ENCODE data around the gene ARHGAP1. TPM values are rescaled to one million over a fixed set of nuclear protein-coding genes. Genes with fewer than 3 reads are reported as not detected.

Gene ARHGAP1
- total and polyA plus RNA-seq, 2 of the 13 experiments (the other 11 are each of a cell fraction or from before 2014, with no cell fraction given): 18.6 to 30.3 TPM

GRCh38 chr11:46697723-46698122 is 2.7 kb downstream of the ARHGAP1 start:
- Histone ChIP-seq H3K27me3 (ENCODE audit: control insufficient read depth in 1 of 2, insufficient read depth in 2 of 2, low read length in 2 of 2) (no peaks in the 10 kb centered on the region; a peak in 1 of 5 replicates), H2AFZ (ENCODE audit: low read length) (no peak overlapping the region), H3K36me3 (replicated peaks in 1 of 2; ENCODE audit: control insufficient read depth in 1 of 2, insufficient read depth in 2 of 2, low read length in 2 of 2) (peaks cover 7 to 18% of the 10 kb centered on the region in 2 experiments), H4K20me1 (ENCODE audit: insufficient read depth, low read length) (no peaks in the 10 kb centered on the region), H3K4me3 (replicated peaks in 1 of 3; ENCODE audit: insufficient read depth in 1 of 3, low read depth in 2 of 3, low read length in 3 of 3) (no peak overlapping the region), H3K9me3 (ENCODE audit: low read length) (no peaks in the 10 kb centered on the region), H3K79me2 (ENCODE audit: insufficient read depth, low read length) (peaks cover 36% of the 10 kb centered on the region), H3K27ac (ENCODE audit: extremely low read length, insufficient read depth, low read length) (peak overlapping the region; percentile 7), H3K4me2 (ENCODE audit: low read depth, low read length) (no peak overlapping the region; the same call in 1 of the 2 replicates), H3K9ac (ENCODE audit: insufficient read depth, low read depth, low read length) (no peak overlapping the region), H3K4me1 (ENCODE audit: insufficient read depth, low read length) (peaks cover 70% of the 10 kb centered on the region)
- TF ChIP-seq TEF (CRISPR knock-in tag; IDR thresholded peaks at IDR 0.05) (no peak), KDM1A (CRISPR knock-in tag; IDR thresholded peaks at IDR 0.05) (no peak), ADNP (CRISPR knock-in tag; IDR thresholded peaks at IDR 0.05) (no peak), ZNF33B (CRISPR knock-in tag; IDR thresholded peaks at IDR 0.05) (no peak), ZNF670 (CRISPR knock-in tag; IDR thresholded peaks at IDR 0.05; ENCODE audit: borderline replicate concordance) (no peak)
- intact Hi-C loops (cut with micrococcal nuclease; ENCODE audit: unreplicated experiment) (no loop called here), in situ Hi-C loops (cut with HindIII; ENCODE audit: extremely low pct_ligation_motif_present, low pct_unique_long_range_greater_than_20kb) (no loop called here)
- no TSS peak for BruUV-seq (replicated peaks)
- no peak for FAIRE-seq
- ChIA-PET POLR2A (interaction anchor here (1.4 to 11.5 kb wide), 2 partner anchors 21 to 23 kb away, joined by 3 to 272 read pairs; partner anchors contain the start of gene F2), CTCF (ENCODE audit: low intra/inter-chr PET ratio, low total read pairs) (no interaction called here)
- ATAC-seq: no peak
- DNase-seq (ENCODE audit: low spot score): no peak
- 65% methylated on average over 2 of the region's 2 CpGs for WGBS (ENCODE audit: low lambda C conversion rate)

- BruUV-seq (replicated peaks): no TSS peak
- ChIA-PET CTCF (ENCODE audit: low intra/inter-chr PET ratio, low total read pairs) (no interaction called here), POLR2A (interaction anchor here (1.4 to 11.5 kb wide), 3 partner anchors 21 to 46 kb away, joined by 3 to 272 read pairs (median 9); partner anchors contain the start of gene F2)
- Histone ChIP-seq H4K20me1 (ENCODE audit: insufficient read depth, low read length) (no peaks in the 10 kb centered on the region), H3K4me3 (replicated peaks in 1 of 3; ENCODE audit: insufficient read depth in 1 of 3, low read depth in 2 of 3, low read length in 3 of 3) (no peak overlapping the region), H3K4me1 (ENCODE audit: insufficient read depth, low read length) (peaks cover 69% of the 10 kb centered on the region), H3K9ac (ENCODE audit: insufficient read depth, low read depth, low read length) (no peak overlapping the region), H3K4me2 (ENCODE audit: low read depth, low read length) (no peak overlapping the region), H3K27me3 (ENCODE audit: control insufficient read depth in 1 of 2, insufficient read depth in 2 of 2, low read length in 2 of 2) (no peaks in the 10 kb centered on the region; a peak in 1 of 5 replicates), H3K27ac (ENCODE audit: extremely low read length, insufficient read depth, low read length) (peak overlapping the region; percentile 21), H3K79me2 (ENCODE audit: insufficient read depth, low read length) (peaks cover 32% of the 10 kb centered on the region), H3K9me3 (ENCODE audit: low read length) (no peaks in the 10 kb centered on the region), H2AFZ (ENCODE audit: low read length) (no peak overlapping the region), H3K36me3 (replicated peaks in 1 of 2; ENCODE audit: control insufficient read depth in 1 of 2, insufficient read depth in 2 of 2, low read length in 2 of 2) (peaks cover 4 to 14% of the 10 kb centered on the region in 2 experiments)
- in situ Hi-C loops (cut with HindIII; ENCODE audit: extremely low pct_ligation_motif_present, low pct_unique_long_range_greater_than_20kb): no loop called here
- DNase-seq (ENCODE audit: low spot score) (no peak), ATAC-seq (no peak), FAIRE-seq (no peak)
- intact Hi-C loops (cut with micrococcal nuclease; ENCODE audit: unreplicated experiment): no loop called here
- WGBS (ENCODE audit: low lambda C conversion rate): 94% methylated on average over 3 of the region's 3 CpGs
- TF ChIP-seq HOMEZ (CRISPR knock-in tag; IDR thresholded peaks at IDR 0.05; ENCODE audit: low read depth): no peak
- no peak for TF ChIP-seq CBFB (CRISPR knock-in tag; IDR thresholded peaks at IDR 0.05)
- TF ChIP-seq RFX1 (IDR thresholded peaks at IDR 0.05): peak; percentile 11; the same call in 1 of the 2 replicates
- no peak for TF ChIP-seq ZNF512B (CRISPR knock-in tag; IDR thresholded peaks at IDR 0.05; ENCODE audit: borderline replicate concordance)
- TF ChIP-seq RBFOX2 (IDR thresholded peaks at IDR 0.05; ENCODE audit: low read depth, low read length): no peak
Observed at GRCh38 chr11:46697303-46697702, 3.1 kb downstream of the ARHGAP1 start.

Data from HepG2 (cell line).